ENCODE data around the gene TSPAN33.

DNA sequence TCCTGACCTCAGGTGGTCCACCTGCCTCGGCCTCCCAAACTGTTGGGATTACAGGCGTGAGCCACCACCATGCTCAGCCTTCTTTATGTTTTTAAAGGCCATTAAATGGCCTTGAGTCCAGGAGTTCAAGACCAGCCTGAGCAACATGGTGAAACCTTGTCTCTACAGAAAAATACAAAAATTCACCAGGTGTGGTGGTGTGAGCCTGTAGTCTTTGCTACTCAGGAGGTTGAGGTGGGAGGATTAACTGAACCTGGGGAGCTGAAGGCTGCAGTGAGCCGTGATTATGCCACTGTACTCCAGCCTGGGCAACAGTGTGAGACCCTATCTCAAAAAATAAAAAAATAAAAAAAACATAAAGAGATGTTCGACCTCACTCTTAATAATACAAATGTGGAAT is 54.9 kb downstream of the TSPAN33 start:
- TF ChIP-seq EZH2 (IDR thresholded peaks at IDR 0.05; ENCODE audit: insufficient read depth, poor library complexity, severe bottlenecking) (no peak), EZH2phosphoT487 (IDR thresholded peaks at IDR 0.05; ENCODE audit: insufficient read depth, low read depth) (no peak)

All from GM23248 (cell line).